ENCODE results near the gene CDC27.
"Not testable (repeated sequence)": the region's sequence is repeated elsewhere in the genome, so short reads cannot be mapped to it uniquely, and the experiment has no call there.

The CDC27 gene

DNA sequence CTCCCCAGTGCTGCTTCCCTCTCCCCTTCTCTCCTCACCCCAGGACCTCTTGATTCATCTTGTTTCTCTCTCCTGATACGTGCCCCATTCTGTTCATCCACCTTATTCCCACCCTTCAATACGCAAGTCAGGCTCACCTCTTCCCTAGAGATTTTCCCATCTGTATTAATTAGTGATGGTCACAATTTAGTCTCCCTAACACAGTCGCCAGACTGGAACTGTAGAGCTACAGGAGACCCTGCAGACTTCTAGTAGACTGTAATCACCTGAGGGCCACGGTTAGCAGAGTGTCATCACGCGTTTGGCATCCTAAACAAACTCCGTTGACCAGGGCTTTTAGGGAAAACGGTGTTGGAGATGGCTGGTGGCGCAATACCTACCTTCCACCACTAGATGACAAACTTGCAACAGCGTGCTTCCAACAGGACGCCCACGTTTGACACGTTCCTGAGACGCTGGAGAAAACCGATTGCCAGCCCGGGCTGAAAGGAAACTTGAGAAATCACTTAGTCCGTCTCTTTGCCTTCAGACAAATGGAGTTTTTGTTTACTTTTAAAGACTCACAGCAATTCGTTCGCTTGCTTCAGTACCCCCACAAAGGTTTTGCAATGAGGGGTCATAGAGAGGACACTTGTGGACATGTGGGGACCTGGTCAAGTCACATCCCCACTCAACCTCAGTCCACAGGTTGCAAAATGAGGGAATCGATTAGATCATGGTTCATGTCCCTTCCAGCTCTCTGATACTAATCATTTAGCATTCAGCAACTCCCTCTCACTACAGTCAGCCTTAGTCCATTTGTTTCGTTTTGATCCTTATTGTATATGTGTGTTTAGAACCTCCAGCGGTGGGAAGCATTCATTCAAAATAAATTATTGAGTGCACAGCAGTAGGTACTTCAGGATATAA is 40.7 kb upstream of the CDC27 start:
- TF ChIP-seq TAF1 (IDR thresholded peaks at IDR 0.05; ENCODE audit: low read depth, low read length) (no peak), PAX5 (IDR thresholded peaks at IDR 0.05; ENCODE audit: insufficient read depth, low read length, severe bottlenecking) (peak; percentile 29), POU2F2 (IDR thresholded peaks at IDR 0.05; ENCODE audit: low read depth, low read length) (peak; percentile 71)
- FAIRE-seq: peak; percentile 95
- DNase-seq (ENCODE audit: insufficient read length, low spot score): peak; percentile 61

GRCh38 chr17:47227862-47228261 is 38.8 kb upstream of the CDC27 start:
- DNase-seq (ENCODE audit: insufficient read length, low spot score) (no peak), FAIRE-seq (no peak)
- TF ChIP-seq PAX5 (IDR thresholded peaks at IDR 0.05; ENCODE audit: insufficient read depth, low read length, severe bottlenecking): no peak
- no peak for TF ChIP-seq POLR2A (IDR thresholded peaks at IDR 0.05; ENCODE audit: low read depth, low read length)
- no peak for TF ChIP-seq TAF1 (IDR thresholded peaks at IDR 0.05; ENCODE audit: low read depth, low read length)
- TF ChIP-seq SPI1 (IDR thresholded peaks at IDR 0.05; ENCODE audit: low read depth, low read length): no peak
- no peak for TF ChIP-seq POLR2AphosphoS5 (IDR thresholded peaks at IDR 0.05; ENCODE audit: low read depth, low read length)
- no peak for TF ChIP-seq POU2F2 (IDR thresholded peaks at IDR 0.05; ENCODE audit: low read depth, low read length)

GRCh38 chr17:47225911-47226688 is 37.0 kb upstream of the CDC27 start:
- FAIRE-seq (no peak), DNase-seq (ENCODE audit: insufficient read length, low spot score) (no peak)
- TF ChIP-seq PAX5 (IDR thresholded peaks at IDR 0.05; ENCODE audit: insufficient read depth, low read length, severe bottlenecking): no peak
- no peak for TF ChIP-seq POLR2AphosphoS5 (IDR thresholded peaks at IDR 0.05; ENCODE audit: low read depth, low read length)
- TF ChIP-seq SPI1 (IDR thresholded peaks at IDR 0.05; ENCODE audit: low read depth, low read length): no peak
- TF ChIP-seq TAF1 (IDR thresholded peaks at IDR 0.05; ENCODE audit: low read depth, low read length): no peak
- no peak for TF ChIP-seq POU2F2 (IDR thresholded peaks at IDR 0.05; ENCODE audit: low read depth, low read length)
- TF ChIP-seq POLR2A (IDR thresholded peaks at IDR 0.05; ENCODE audit: low read depth, low read length): no peak

GRCh38 chr17:47225436-47225858 is 36.4 kb upstream of the CDC27 start:
- DNase-seq (ENCODE audit: insufficient read length, low spot score): no peak
- no peak for FAIRE-seq
- TF ChIP-seq POLR2AphosphoS5 (IDR thresholded peaks at IDR 0.05; ENCODE audit: low read depth, low read length): no peak
- no peak for TF ChIP-seq POLR2A (IDR thresholded peaks at IDR 0.05; ENCODE audit: low read depth, low read length)
- TF ChIP-seq POU2F2 (IDR thresholded peaks at IDR 0.05; ENCODE audit: low read depth, low read length): no peak
- TF ChIP-seq PAX5 (IDR thresholded peaks at IDR 0.05; ENCODE audit: insufficient read depth, low read length, severe bottlenecking): no peak
- no peak for TF ChIP-seq SPI1 (IDR thresholded peaks at IDR 0.05; ENCODE audit: low read depth, low read length)
- no peak for TF ChIP-seq TAF1 (IDR thresholded peaks at IDR 0.05; ENCODE audit: low read depth, low read length)

- DNase-seq (ENCODE audit: insufficient read length, low spot score) (no peak), FAIRE-seq (no peak)
- TF ChIP-seq POU2F2 (IDR thresholded peaks at IDR 0.05; ENCODE audit: low read depth, low read length) (no peak), POLR2AphosphoS5 (IDR thresholded peaks at IDR 0.05; ENCODE audit: low read depth, low read length) (no peak), PAX5 (IDR thresholded peaks at IDR 0.05; ENCODE audit: insufficient read depth, low read length, severe bottlenecking) (no peak), POLR2A (IDR thresholded peaks at IDR 0.05; ENCODE audit: low read depth, low read length) (no peak), TAF1 (IDR thresholded peaks at IDR 0.05; ENCODE audit: low read depth, low read length) (no peak)
These were observed 35.9 kb upstream of the CDC27 start for GRCh38 chr17:47224966-47225365.

DNA sequence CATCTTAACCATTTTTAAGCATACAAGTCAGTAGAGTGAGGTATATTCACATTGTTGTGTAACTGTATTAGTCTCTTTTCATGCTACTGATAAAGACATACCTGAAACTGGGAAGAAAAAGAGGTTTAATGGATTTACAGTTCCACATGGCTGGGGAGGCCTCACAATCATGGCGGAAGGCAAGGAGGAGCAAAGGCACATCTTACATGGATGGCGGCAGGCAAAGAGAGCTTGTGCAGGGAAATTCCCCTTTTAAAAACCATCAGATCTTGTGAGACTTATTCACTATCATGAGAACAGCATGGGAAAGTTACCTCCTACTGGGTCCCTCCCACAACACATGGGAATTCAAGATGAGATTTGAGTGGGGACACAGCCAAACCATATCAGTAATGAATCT is 35.0 kb upstream of the CDC27 start:
- FAIRE-seq; DNase-seq (ENCODE audit: insufficient read length, low spot score): not testable (repeated sequence)

DNA sequence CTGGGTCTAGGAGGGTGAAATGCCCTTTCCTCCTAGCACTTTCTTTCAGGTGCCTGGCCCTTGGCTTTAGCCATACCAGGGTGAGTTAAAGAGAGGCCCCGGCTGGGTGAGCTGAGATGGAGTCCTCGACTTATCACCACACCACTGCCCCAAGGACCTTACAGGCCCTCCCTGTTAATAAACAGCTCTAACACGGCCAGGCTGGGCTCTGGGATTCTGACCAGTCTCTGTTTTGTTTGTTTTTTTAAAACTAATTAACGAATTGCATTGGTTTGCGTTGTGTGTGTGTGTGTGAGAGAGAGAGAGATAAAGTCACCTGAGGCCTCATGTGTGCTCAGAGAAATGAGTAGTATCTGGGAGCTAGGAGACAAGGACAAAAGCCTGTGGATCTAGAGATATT is 34.4 kb upstream of the CDC27 start:
- FAIRE-seq (no peak), DNase-seq (ENCODE audit: insufficient read length, low spot score) (no peak)
- TF ChIP-seq SPI1 (IDR thresholded peaks at IDR 0.05; ENCODE audit: low read depth, low read length) (no peak), POU2F2 (IDR thresholded peaks at IDR 0.05; ENCODE audit: low read depth, low read length) (no peak), PAX5 (IDR thresholded peaks at IDR 0.05; ENCODE audit: insufficient read depth, low read length, severe bottlenecking) (no peak), POLR2AphosphoS5 (IDR thresholded peaks at IDR 0.05; ENCODE audit: low read depth, low read length) (no peak), POLR2A (IDR thresholded peaks at IDR 0.05; ENCODE audit: low read depth, low read length) (no peak), TAF1 (IDR thresholded peaks at IDR 0.05; ENCODE audit: low read depth, low read length) (no peak)

DNA sequence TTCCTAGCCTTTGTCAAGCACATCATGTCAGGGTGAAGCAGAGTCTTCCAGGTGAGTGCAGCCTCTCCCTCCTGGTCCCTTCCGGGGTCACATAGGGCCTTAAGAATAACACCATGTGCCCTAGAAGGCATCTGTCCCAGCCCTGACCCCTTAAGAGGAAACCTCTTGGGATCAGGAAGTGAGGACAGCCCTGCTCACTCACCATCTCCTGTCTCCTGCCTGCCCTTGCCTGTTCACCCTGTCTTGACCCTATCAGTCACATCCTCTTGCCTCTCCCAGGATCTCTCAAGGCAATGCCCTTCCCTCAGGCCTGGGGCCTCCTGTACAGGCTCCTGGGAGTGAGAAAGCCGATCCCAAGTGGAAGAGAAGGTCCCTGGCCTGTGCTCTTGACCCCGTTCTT is 33.9 kb upstream of the CDC27 start:
- no peak for TF ChIP-seq SPI1 (IDR thresholded peaks at IDR 0.05; ENCODE audit: low read depth, low read length)
- TF ChIP-seq TAF1 (IDR thresholded peaks at IDR 0.05; ENCODE audit: low read depth, low read length): no peak
- TF ChIP-seq POLR2AphosphoS5 (IDR thresholded peaks at IDR 0.05; ENCODE audit: low read depth, low read length): no peak
- TF ChIP-seq POU2F2 (IDR thresholded peaks at IDR 0.05; ENCODE audit: low read depth, low read length): no peak
- no peak for TF ChIP-seq PAX5 (IDR thresholded peaks at IDR 0.05; ENCODE audit: insufficient read depth, low read length, severe bottlenecking)
- TF ChIP-seq POLR2A (IDR thresholded peaks at IDR 0.05; ENCODE audit: low read depth, low read length): no peak
- FAIRE-seq (no peak), DNase-seq (ENCODE audit: insufficient read length, low spot score) (no peak)

- TF ChIP-seq TAF1 (IDR thresholded peaks at IDR 0.05; ENCODE audit: low read depth, low read length) (no peak), PAX5 (IDR thresholded peaks at IDR 0.05; ENCODE audit: insufficient read depth, low read length, severe bottlenecking) (no peak), SPI1 (IDR thresholded peaks at IDR 0.05; ENCODE audit: low read depth, low read length) (no peak), POLR2AphosphoS5 (IDR thresholded peaks at IDR 0.05; ENCODE audit: low read depth, low read length) (no peak), POLR2A (IDR thresholded peaks at IDR 0.05; ENCODE audit: low read depth, low read length) (no peak), POU2F2 (IDR thresholded peaks at IDR 0.05; ENCODE audit: low read depth, low read length) (no peak)
- FAIRE-seq: no peak
- DNase-seq (ENCODE audit: insufficient read length, low spot score): no peak
These were observed 33.0 kb upstream of the CDC27 start for GRCh38 chr17:47222047-47222446.

All from GM12891 (cell line).